ENCODE measurements around the gene PLPP7. TPM values are rescaled to one million over a fixed set of nuclear protein-coding genes. Genes with fewer than 3 reads are reported as not detected.
A peak's percentile ranks its signal among the peaks of the same experiment; 100 is the strongest.
"Not testable (repeated sequence)": the region's sequence is repeated elsewhere in the genome, so short reads cannot be mapped to it uniquely, and the experiment has no call there.

The PLPP7 gene
- total RNA-seq, 2 donors from 2014 or later = 8.9 to 9.8 TPM

GRCh38 chr9:131263701-131264100 is 25.8 kb upstream of the PLPP7 start:
- intact Hi-C loops (cut with DNase I) = no loop called here
- no peak for DNase-seq (ENCODE audit: low spot score)

DNA sequence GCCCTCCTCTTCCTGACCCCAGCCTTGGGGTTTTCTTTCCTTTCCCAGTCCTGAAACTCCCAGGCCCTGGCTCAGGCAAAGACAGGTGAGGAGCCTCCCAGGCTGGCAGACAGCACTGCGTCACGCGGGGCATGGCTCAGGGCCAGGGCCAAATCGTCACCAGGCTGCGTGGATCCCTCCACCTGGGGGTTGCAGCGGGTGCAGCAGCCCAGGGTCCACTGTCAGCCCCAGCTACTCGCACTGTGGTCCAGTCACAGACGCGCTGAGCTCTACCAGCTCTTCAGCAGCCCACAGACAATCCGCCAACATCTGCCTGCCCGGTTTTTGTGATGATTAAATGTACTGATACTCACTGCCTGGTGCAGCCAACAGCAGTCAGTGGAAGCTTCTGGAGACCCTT is 25.3 kb upstream of the PLPP7 start:
- no peak for DNase-seq (ENCODE audit: low spot score)
- intact Hi-C loops (cut with DNase I) = no loop called here

DNA sequence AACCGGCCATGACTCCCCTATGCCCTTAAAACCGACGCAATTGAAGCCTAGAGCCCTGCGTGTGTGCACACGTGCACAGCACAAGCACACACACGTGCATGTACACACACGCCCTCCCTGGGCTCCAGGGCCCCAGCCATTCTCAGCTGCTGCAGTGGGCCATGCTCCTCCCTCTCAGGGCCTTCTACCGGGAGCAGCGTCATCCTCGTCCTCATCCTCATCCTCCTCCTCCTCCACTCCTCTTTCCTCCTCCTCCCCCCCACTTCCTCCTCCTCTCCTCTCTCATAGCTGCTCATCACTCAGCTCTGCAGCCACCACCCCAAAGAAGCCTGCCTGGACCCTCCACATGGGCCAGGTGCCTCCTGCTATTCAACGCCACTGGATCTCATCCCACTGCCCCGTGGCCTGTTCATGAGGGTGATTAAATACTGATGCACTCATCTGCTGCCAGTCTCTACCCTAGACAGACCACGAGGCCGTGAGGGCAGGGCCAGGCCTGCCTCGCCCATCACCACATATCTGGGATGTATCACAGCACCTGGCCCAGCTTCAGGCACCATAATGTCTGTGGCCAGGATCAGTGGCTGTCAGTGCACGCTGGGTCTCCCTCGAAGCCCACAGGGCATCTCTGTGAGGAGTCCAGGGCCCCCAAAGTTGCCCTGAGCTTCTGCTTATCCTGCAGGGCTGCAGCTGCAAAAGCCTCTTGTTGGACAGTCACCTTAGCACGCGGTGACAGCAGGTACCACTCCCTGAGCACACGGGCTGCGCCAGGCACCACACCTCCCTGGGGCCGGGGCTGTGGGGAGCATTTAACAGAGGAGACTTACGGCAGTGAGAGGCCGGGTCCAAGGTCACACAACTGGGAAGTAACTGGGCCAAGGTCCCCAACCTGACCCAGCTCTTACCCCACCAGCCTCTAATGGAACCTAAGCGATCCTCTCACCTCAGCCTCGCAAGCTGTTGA is 23.0 kb upstream of the PLPP7 start:
- intact Hi-C loops (cut with DNase I) = no loop called here
- DNase-seq (ENCODE audit: low spot score) = no peak

DNA sequence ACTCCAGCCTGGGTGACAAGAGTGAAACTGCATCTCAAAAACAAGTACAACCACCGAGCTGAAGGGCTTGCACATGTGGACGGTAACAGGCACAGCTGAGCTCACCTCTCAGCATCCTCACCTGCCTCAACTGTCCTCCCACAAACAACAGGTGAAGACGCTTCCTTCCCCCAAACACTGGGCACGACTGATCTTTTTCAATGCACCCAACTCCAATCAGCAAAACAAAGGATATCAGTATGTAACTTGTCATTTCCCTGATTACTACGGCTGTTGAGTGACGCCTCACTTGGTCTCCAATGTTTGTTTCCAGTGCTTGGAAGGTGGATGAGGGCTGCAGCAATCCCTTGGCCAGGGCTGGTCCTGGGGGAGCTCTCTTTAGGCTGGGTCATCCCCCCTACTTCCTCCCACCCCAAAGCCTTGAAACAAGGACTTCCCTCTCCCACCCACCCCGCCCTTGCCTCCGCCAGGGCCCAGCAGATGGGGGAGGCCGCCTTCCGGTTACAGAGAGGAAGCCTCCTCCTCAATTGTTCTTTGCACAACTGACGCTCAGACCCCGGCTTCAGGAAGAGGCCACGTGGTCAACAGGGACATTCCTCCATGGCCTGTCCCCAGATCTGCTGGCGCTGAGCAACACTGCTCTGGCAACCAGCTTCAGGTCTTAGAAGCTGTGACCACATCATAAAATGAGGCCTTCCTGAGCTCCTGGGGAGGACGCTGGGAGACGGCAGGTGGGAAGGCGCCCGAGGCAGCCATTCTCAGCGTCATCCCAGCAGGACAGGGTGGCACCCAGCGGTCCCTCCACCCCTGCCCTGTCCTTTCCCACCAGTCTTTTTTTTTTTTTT is 19.1 kb upstream of the PLPP7 start:
- no peak for DNase-seq (ENCODE audit: low spot score)
- intact Hi-C loops (cut with DNase I) = no loop called here

- intact Hi-C loops (cut with DNase I); DNase-seq (ENCODE audit: low spot score): not testable (repeated sequence)
Measured at GRCh38 chr9:131271016-131271273, 18.6 kb upstream of the PLPP7 start.

DNA sequence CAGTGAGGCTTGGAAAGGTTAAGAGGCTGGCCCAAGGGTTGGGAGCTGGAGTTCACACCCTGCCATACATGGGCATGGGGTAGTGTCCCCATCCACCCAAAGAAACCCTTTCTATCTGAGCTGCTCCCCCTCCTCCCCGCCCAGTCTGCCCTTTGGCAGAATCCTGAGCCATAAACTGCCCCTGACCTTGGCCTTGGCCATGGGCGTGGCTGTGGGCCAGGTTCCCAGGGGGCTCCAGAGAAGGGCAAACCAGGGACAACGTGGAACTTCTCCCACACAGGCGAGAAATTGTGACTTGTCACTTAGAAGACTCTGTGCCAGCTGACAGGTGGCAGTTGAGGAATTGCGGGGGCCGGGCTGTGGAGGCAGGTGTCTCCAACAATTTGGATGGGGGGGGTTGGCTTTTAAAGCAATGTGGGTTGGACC is 18.0 kb upstream of the PLPP7 start:
- intact Hi-C loops (cut with DNase I) = no loop called here
- DNase-seq (ENCODE audit: low spot score) = no peak

DNA sequence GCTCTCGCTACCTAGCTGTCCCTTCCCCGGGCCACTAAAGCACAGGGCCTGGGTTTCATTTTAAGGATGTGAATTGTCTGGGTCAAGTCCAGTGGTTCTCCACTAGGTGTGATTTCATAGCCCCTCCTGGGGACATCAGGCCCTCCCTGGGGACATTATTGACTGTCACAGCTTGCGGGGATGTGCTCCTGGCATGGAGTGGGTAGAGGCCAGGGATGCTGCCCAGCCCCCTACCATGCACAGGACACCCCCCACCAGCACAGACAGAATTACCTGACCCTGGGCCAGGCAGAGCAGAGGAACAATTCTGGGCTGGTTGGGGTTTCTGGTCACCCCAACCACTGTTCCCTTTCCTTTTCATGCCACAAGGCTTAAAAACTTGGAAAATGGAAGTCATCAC is 17.3 kb upstream of the PLPP7 start:
- no peak for DNase-seq (ENCODE audit: low spot score)
- intact Hi-C loops (cut with DNase I) = no loop called here

DNA sequence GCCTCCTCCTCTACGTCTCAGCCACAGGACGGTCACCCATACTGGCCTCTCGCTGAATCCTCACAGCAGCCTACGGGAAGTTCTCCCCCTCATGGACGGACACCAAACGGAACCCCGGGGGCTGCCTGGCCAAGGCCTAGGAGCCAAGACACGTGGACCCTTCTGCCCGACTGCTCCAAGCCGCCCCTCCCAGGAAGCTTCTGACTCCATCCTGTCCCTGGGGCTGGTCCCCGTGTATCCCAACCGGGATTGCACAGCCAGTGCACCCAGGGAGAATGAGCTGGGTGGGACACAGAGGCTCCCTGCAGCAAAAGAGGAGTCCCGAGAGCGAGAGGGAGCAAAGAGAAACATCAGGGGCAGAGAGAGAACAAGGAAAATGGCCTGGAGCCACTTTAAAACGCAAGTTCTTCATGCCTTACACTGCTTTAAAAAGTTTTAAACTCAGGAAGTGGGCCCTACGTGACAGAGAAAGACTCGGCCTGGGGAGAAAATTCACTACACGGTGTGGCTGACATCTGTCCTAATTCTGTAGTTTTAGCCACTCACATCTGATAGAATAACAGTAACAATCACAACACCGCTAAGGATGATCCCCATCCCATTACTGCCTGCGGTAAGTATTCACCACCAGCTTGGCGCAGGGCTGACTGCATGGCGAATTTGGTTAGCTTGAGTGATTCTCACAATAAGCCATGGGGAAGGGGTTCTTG is 16.2 kb upstream of the PLPP7 start:
- DNase-seq (ENCODE audit: low spot score) = no peak
- intact Hi-C loops (cut with DNase I) = no loop called here

DNA sequence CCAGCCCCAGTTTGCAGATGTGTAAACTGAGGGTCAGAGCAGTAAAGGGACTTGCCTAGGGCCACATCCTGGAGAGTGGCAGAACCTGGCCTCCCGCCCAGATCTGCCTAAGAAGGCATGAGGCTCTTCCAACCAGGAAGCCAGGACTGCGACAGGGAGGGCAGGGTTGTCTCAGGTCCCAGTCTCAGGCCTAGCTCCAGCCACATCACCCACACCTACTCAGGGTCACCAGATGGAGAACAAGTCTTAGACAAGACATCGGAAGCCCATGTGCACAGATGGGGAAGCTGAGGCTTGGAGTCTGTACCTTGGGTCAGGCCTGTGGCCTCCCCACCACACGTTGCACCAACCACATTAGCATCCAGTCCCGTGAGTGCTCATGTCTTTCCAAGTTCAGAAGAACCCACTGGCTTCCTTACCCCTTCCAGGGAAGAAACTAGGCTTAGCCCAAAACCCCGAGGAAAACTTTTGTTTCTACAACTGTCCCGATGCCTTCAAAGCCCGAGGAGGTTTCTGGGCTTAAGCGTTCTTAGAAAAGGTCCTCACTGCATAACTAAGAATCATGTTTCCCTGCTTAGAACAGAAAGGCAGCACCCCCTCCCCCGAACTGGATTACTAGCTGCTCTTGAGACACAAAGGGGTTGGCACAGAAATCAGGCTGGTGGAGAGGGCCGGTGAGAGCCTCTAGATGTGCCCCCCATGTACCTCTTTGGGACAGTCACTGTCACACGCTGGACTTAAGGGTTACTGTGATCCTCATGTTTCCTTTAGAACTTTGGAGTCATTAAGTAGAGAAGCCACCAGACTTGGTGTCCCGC is 15.5 kb upstream of the PLPP7 start:
- no peak for DNase-seq (ENCODE audit: low spot score)
- intact Hi-C loops (cut with DNase I) = no loop called here

DNA sequence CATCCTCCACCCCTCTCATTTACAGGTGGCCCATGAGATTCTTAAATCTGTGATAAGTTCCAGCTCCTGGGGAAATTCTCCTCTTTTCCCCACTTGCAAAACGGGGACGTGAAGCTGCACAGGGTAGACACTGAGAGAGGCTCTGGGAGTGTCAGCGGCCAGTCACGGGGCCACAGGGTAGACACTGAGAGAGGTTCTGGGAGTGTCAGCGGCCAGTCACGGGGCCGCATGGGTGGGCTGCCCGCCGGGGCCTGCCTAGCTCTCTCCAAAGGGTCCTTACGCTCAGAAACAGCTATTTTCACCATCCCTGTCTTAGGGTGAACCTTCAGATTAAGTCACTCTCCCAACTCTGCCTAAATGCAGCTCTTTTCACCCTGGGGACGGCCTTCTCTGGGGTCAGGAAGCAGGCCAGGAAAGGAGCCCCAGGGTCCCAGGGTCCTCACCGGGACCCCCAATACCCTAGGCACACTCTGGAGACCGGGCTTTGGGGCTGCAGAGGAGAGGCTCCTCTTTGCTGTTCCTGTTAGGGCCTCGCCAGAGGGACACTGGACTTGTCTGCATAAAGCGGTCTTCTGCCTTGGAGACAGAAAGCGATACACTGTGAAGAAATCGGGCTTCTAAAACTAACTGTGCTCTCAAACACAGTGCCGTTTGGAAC is 14.7 kb upstream of the PLPP7 start:
- no peak for DNase-seq (ENCODE audit: low spot score)
- intact Hi-C loops (cut with DNase I) = no loop called here

DNA sequence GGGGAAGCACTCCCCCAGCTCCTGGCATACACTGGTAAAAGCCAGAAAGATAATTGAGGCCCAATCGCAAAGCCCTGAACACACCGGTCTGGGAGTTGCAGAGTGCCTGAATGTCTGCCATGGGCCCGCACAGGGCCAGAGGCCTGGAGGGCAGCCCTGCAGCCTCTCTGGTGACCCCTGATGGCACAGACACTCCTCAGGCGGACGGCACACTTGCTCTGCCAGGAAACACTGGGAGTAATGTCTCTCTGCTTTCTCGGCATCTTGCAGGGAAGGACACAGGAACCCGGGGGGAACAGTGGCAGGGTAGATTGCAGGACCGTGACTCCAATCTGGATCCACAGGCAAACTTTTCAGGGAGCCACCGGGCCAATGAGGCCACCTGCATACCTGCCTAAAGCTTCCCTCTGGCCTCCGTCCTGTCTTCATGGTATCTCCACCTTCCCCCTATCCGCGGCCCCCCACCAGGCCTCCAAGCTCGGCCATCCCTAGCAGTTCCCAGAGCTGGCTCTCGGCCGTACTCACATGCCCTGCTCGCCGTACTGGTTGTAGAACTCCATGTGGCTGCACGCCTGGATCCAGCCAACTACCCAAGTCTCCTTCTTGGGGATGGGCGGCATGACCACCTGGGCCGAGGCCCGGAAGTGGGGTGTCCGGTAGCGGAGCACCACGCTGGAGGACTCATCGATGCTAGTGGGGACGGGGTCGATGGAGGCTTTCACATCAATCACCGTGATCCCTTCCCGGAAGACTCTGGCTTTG is 14.0 kb upstream of the PLPP7 start:
- DNase-seq (ENCODE audit: low spot score) = no peak
- intact Hi-C loops (cut with DNase I) = no loop called here

DNA sequence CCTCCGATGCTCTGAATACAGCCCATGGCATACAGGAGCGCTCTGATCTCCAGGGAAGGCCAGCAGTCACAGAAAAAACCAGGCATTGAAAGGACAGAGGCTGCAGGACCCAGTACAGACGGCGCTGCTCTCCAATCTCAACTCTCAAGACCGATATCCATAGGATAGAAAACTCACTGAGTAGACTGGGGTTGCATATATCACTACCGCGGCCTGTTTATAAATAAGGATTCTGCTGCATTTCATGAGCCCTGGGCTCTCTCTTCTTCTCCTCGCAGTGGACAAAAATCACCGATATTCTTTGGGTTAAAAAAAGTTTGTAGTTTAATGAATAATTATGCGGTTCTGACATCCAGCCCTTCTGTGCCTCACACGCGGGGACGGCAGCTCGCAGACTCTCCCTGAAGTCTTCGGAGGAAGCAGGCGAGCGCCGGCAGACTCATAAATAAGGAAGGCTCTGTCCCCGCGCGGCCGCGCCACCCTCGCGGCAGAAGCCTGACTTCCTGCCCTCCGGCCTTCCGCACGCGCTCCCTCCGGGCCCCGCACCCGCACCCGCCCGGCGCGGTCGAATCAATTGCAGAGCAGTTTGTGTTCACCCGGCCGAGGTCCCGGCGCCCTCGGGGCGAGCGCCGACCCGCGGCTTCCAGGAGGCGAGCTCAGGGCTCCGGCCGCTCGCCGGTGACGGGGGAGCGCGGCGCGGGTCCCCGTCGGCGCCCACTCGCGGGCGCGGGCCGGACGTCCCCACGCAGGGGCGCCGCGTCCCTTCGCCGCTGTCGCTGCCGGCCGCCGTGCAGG is 13.2 kb upstream of the PLPP7 start, which contains the start of gene FAM78A:
Gene FAM78A (minus strand): TSS at position 417 of the 795 bp plus-strand sequence. CDS start 331 bp downstream, at position 86.
- DNase-seq (ENCODE audit: low spot score) = no peak
- intact Hi-C loops (cut with DNase I) = no loop called here

- intact Hi-C loops (cut with DNase I) = no loop called here
Measured at GRCh38 chr9:131276891-131277286, 12.6 kb upstream of the PLPP7 start.

GRCh38 chr9:131277287-131277909 is 12.1 kb upstream of the PLPP7 start:
- DNase-seq (ENCODE audit: low spot score) = no peak
- intact Hi-C loops (cut with DNase I) = no loop called here

More at GRCh38 chr9:131276891-131277286, 12.6 kb upstream of the PLPP7 start:
- no peak for DNase-seq (ENCODE audit: low spot score)

GRCh38 chr9:131277910-131278701 is 11.4 kb upstream of the PLPP7 start:
- peak; percentile 91 for DNase-seq (ENCODE audit: low spot score)
- intact Hi-C loops (cut with DNase I) = no loop called here

- intact Hi-C loops (cut with DNase I) = no loop called here
- DNase-seq (ENCODE audit: low spot score) = no peak
Measured at GRCh38 chr9:131278702-131279111, 10.8 kb upstream of the PLPP7 start.

Measured in posterior vena cava (tissue), 2 donors.